Dermis microvascular lymphatic vessel endothelial cell (primary cell): ENCODE results near the gene TRIM38. TPM values are rescaled to one million over a fixed set of nuclear protein-coding genes. Genes with fewer than 3 reads are reported as not detected.
"Not testable (repeated sequence)": the region's sequence is repeated elsewhere in the genome, so short reads cannot be mapped to it uniquely, and the experiment has no call there.

Experiments used
- DNase-seq, 2 donors: peaks; one replicate each; pipeline versions ENCODE4 v3.0.0 to v3.0.0-alpha.2; 2010; ENCODE audit warnings: low read depth in 2 of 2
- total RNA-seq: library from RNA; depleted of rRNA; stranded (reverse); fragments of >200 nt; gene quantifications from 2 replicates; pipeline ENCODE4 v1.2.1, GENCODE V29; 2014

Gene TRIM38
- total RNA-seq, 1 donor from 2014 or later, result 4.7 TPM

- peak; percentile 45 to 65 for DNase-seq
Measured at GRCh38 chr6:26003102-26003694, 40.6 kb downstream of the TRIM38 start.

- no peak for DNase-seq
Measured at GRCh38 chr6:26006086-26006939, 43.7 kb downstream of the TRIM38 start.

- not testable (repeated sequence) for DNase-seq
Measured at GRCh38 chr6:26006940-26007305, 44.3 kb downstream of the TRIM38 start.

GRCh38 chr6:26008470-26008869 is 45.9 kb downstream of the TRIM38 start:
- DNase-seq, result no peak

- no peak for DNase-seq
Measured at GRCh38 chr6:26009817-26010216, 47.2 kb downstream of the TRIM38 start.

GRCh38 chr6:26012061-26012460 is 49.5 kb downstream of the TRIM38 start:
- no peak for DNase-seq

GRCh38 chr6:26014386-26014785 is 51.8 kb downstream of the TRIM38 start:
- not testable (repeated sequence) for DNase-seq

GRCh38 chr6:26016245-26016962 is 53.8 kb downstream of the TRIM38 start:
- no peak for DNase-seq

- DNase-seq, result no peak
Measured at GRCh38 chr6:26016963-26017631, 54.5 kb downstream of the TRIM38 start.

GRCh38 chr6:26017632-26017966 is 55.0 kb downstream of the TRIM38 start:
- peak in 1 of 2 donors; percentile 81 for DNase-seq

GRCh38 chr6:26019261-26019830 is 56.7 kb downstream of the TRIM38 start:
- no peak for DNase-seq

GRCh38 chr6:26019967-26020328 is 57.3 kb downstream of the TRIM38 start:
- DNase-seq, result no peak

GRCh38 chr6:26020329-26021000 is 57.9 kb downstream of the TRIM38 start:
- DNase-seq, result peak; percentile 94

- DNase-seq, result peak in 1 of 2 donors; percentile 71
Measured at GRCh38 chr6:26021001-26021349, 58.4 kb downstream of the TRIM38 start.

GRCh38 chr6:26021350-26022131 is 58.9 kb downstream of the TRIM38 start:
- DNase-seq, result peak; percentile 86 to 97

GRCh38 chr6:26022132-26022472 is 59.5 kb downstream of the TRIM38 start:
- peak; percentile 71 to 90 for DNase-seq

- no peak for DNase-seq
Measured at GRCh38 chr6:26022737-26023136, 60.1 kb downstream of the TRIM38 start.

GRCh38 chr6:26024651-26025046 is 62.0 kb downstream of the TRIM38 start:
- DNase-seq, result no peak

- peak; percentile 56 to 77 for DNase-seq
Measured at GRCh38 chr6:26025047-26025893, 62.7 kb downstream of the TRIM38 start.
